ENCODE measurements around the gene IGFLR1.

Gene IGFLR1

DNA sequence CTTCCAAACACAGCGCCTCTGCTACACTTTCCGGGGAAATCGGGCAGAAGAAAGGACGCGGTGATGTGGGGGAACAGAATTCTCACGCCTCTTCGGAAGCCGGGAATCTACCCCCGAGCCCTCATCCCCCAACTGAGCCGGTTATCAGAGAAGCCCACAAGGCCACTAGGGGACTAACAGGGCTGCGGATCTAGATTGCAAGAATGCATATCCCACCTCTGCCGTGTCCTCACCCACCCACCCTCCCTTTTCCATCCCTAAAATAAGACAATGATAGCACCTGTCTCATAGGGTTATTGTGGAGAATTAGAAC, 1.1 kb downstream of the IGFLR1 start:
- Histone ChIP-seq H3K9me2 (replicated peaks; ENCODE audit: insufficient read depth, low read length) (no peaks in the 10 kb centered on the region), H4K20me1 (ENCODE audit: insufficient read depth, low read length) (no peaks in the 10 kb centered on the region), H3K79me2 (ENCODE audit: low read length) (peaks cover 17% of the 10 kb centered on the region), H3K27me3 (replicated peaks; ENCODE audit: insufficient read depth, low read length) (no peaks in the 10 kb centered on the region), H3K27ac (ENCODE audit: low read length) (peak overlapping the region; percentile 90), H3K4me1 (ENCODE audit: low read length) (peaks cover 20% of the 10 kb centered on the region), H3K36me3 (replicated peaks; ENCODE audit: insufficient read depth, low read length) (no peaks in the 10 kb centered on the region), H3K9me3 (replicated peaks; ENCODE audit: insufficient read depth, low read length) (no peaks in the 10 kb centered on the region), H3K4me2 (ENCODE audit: low read depth, low read length) (peak overlapping the region; percentile 87), H2AFZ (ENCODE audit: low read length) (peak overlapping the region; percentile 64), H3K4me3 (ENCODE audit: low read length) (peak overlapping the region; percentile 68), H3K9ac (ENCODE audit: low read length) (peak overlapping the region; percentile 66), H3F3A (ENCODE audit: insufficient read depth, low read length) (peaks cover 27% of the 10 kb centered on the region; the same call in 1 of the 2 replicates)
- DNase-seq: no peak
- no peak for TF ChIP-seq EZH2 (optimal IDR thresholded peaks at IDR 0.05; ENCODE audit: low read depth, low read length)
- TF ChIP-seq, protein P1, sequence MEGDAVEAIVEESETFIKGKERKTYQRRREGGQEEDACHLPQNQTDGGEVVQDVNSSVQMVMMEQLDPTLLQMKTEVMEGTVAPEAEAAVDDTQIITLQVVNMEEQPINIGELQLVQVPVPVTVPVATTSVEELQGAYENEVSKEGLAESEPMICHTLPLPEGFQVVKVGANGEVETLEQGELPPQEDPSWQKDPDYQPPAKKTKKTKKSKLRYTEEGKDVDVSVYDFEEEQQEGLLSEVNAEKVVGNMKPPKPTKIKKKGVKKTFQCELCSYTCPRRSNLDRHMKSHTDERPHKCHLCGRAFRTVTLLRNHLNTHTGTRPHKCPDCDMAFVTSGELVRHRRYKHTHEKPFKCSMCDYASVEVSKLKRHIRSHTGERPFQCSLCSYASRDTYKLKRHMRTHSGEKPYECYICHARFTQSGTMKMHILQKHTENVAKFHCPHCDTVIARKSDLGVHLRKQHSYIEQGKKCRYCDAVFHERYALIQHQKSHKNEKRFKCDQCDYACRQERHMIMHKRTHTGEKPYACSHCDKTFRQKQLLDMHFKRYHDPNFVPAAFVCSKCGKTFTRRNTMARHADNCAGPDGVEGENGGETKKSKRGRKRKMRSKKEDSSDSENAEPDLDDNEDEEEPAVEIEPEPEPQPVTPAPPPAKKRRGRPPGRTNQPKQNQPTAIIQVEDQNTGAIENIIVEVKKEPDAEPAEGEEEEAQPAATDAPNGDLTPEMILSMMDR (IDR thresholded peaks at IDR 0.05; ENCODE audit: low read length): peak; percentile 27; the same call in 1 of the 2 replicates

DNA sequence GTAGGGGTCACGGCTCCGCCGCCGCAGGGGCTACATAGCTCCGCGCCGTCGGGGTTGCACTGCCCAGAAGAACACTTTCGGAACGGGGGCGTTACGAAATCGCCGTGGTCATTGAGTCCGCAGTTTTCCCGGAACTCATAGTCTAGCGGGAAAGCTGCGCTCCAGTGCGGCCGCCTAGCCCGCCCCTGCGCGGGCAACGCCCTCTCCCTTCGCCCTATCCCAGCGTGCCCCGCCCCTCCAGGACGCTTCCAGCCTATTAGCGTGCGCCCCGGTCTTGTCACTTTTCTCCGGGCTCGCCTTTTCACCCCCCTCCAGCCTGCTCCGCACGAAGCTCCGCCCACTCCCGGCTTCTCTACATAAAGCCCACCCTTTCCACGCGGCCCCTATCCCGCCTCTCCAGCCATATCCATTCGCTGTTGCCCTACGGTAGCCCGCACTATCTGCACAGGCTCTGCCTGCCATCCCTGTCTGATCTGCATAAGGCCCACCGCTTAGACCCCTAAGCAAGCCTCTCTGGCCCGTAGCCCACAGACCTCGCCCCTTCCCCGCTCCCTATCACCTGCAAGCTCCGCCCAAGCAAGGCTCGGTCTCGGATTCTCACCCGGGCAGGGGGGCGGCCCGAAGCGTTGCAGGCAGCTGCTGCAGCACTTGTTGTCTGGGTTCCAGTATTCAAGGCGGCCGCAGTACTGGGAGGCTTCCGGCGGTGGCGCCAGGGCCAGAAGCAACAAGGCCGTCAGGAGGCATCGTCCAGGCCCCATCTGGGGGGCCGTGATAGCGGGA, 1.6 kb downstream of the IGFLR1 start:
- Histone ChIP-seq H2AFZ (ENCODE audit: low read length) (peak overlapping the region; percentile 76), H3K4me3 (ENCODE audit: low read length) (peak overlapping the region; percentile 68), H3K27ac (ENCODE audit: low read length) (peak overlapping the region; percentile 90), H3K9me2 (replicated peaks; ENCODE audit: insufficient read depth, low read length) (no peaks in the 10 kb centered on the region), H3K9ac (ENCODE audit: low read length) (peak overlapping the region; percentile 66), H3K79me2 (ENCODE audit: low read length) (peaks cover 12% of the 10 kb centered on the region), H3K4me2 (ENCODE audit: low read depth, low read length) (peak overlapping the region; percentile 87), H4K20me1 (ENCODE audit: insufficient read depth, low read length) (no peaks in the 10 kb centered on the region), H3K4me1 (ENCODE audit: low read length) (peaks cover 18% of the 10 kb centered on the region), H3K9me3 (replicated peaks; ENCODE audit: insufficient read depth, low read length) (no peaks in the 10 kb centered on the region), H3F3A (ENCODE audit: insufficient read depth, low read length) (peaks cover 27% of the 10 kb centered on the region; the same call in 1 of the 2 replicates), H3K36me3 (replicated peaks; ENCODE audit: insufficient read depth, low read length) (no peaks in the 10 kb centered on the region), H3K27me3 (replicated peaks; ENCODE audit: insufficient read depth, low read length) (no peaks in the 10 kb centered on the region)
- no peak for TF ChIP-seq EZH2phosphoT487 (IDR thresholded peaks at IDR 0.05; ENCODE audit: low read length)
- TF ChIP-seq, protein P1 (IDR thresholded peaks at IDR 0.05; ENCODE audit: low read length): peak; percentile 47
- peak; percentile 97 for DNase-seq

DNA sequence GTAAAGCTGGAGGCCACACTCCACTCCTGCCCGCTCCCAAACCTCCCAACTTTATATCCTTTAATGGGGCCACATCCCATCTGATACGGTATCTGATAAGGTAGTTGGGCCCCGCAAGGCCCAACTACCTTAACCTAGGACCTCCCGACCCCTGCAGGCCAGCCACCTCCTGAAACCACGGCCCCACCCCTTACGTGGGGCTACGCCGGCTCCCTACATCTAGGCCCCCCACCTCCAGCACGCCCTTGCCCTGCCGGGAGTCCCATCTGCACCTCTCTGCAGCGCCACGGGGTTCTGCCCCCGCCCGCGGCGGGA, 2.2 kb downstream of the IGFLR1 start:
- H3K9me3 ChIP-seq (replicated peaks; ENCODE audit: insufficient read depth, low read length): no peaks in the 10 kb centered on the region
- peak overlapping the region; percentile 76 for H2AFZ ChIP-seq (ENCODE audit: low read length)
- H4K20me1 ChIP-seq (ENCODE audit: insufficient read depth, low read length): no peaks in the 10 kb centered on the region
- H3K4me1 ChIP-seq (ENCODE audit: low read length): peaks cover 18% of the 10 kb centered on the region
- H3F3A ChIP-seq (ENCODE audit: insufficient read depth, low read length): peaks cover 27% of the 10 kb centered on the region; the same call in 1 of the 2 replicates
- H3K79me2 ChIP-seq (ENCODE audit: low read length): peaks cover 11% of the 10 kb centered on the region
- H3K4me3 ChIP-seq (ENCODE audit: low read length): peak overlapping the region; percentile 68
- H3K27me3 ChIP-seq (replicated peaks; ENCODE audit: insufficient read depth, low read length): no peaks in the 10 kb centered on the region
- H3K27ac ChIP-seq (ENCODE audit: low read length): peak overlapping the region; percentile 22; the same call in 1 of the 2 replicates
- no peaks in the 10 kb centered on the region for H3K9me2 ChIP-seq (replicated peaks; ENCODE audit: insufficient read depth, low read length)
- peak overlapping the region; percentile 47; the same call in 1 of the 2 replicates for H3K9ac ChIP-seq (ENCODE audit: low read length)
- TF ChIP-seq EZH2 (optimal IDR thresholded peaks at IDR 0.05; ENCODE audit: low read depth, low read length) (no peak), EZH2phosphoT487 (IDR thresholded peaks at IDR 0.05; ENCODE audit: low read length) (no peak)
- TF ChIP-seq, protein P1 (IDR thresholded peaks at IDR 0.05; ENCODE audit: low read length): no peak
- H3K36me3 ChIP-seq (replicated peaks; ENCODE audit: insufficient read depth, low read length): no peaks in the 10 kb centered on the region
- DNase-seq: no peak
- peak overlapping the region; percentile 76; the same call in 1 of the 2 replicates for H3K4me2 ChIP-seq (ENCODE audit: low read depth, low read length)
